ENCODE data around the gene DNAJC10. TPM values are rescaled to one million over a fixed set of nuclear protein-coding genes. Genes with fewer than 3 reads are reported as not detected.
A peak's percentile ranks its signal among the peaks of the same experiment; 100 is the strongest.
"Not testable (repeated sequence)": the region's sequence is repeated elsewhere in the genome, so short reads cannot be mapped to it uniquely, and the experiment has no call there.

The DNAJC10 gene
- polyA plus RNA-seq, 4 donors: 137 to 176 (median 159) TPM

GRCh38 chr2:182724656-182725055 is 8.6 kb downstream of the DNAJC10 start:
- no peak for DNase-seq (ENCODE audit: low read depth in 4 of 4, low spot score in 2 of 4)

GRCh38 chr2:182726473-182726872 is 10.4 kb downstream of the DNAJC10 start:
- DNase-seq (ENCODE audit: low read depth in 4 of 4, low spot score in 2 of 4): no peak

- DNase-seq (ENCODE audit: low read depth in 4 of 4, low spot score in 2 of 4): no peak
Measured at GRCh38 chr2:182728014-182728413, 12.0 kb downstream of the DNAJC10 start.

- no peak for DNase-seq (ENCODE audit: low read depth in 4 of 4, low spot score in 2 of 4)
Measured at GRCh38 chr2:182729710-182730339, 13.8 kb downstream of the DNAJC10 start.

- no peak for DNase-seq (ENCODE audit: low read depth in 4 of 4, low spot score in 2 of 4)
Measured at GRCh38 chr2:182730486-182730885, 14.4 kb downstream of the DNAJC10 start.

- DNase-seq (ENCODE audit: low read depth in 4 of 4, low spot score in 2 of 4): no peak
Measured at GRCh38 chr2:182732736-182733135, 16.7 kb downstream of the DNAJC10 start.

- no peak for DNase-seq (ENCODE audit: low read depth in 4 of 4, low spot score in 2 of 4)
Measured at GRCh38 chr2:182733572-182733971, 17.5 kb downstream of the DNAJC10 start.

- not testable (repeated sequence) for DNase-seq (ENCODE audit: low read depth in 4 of 4, low spot score in 2 of 4)
Measured at GRCh38 chr2:182736856-182737255, 20.8 kb downstream of the DNAJC10 start.

GRCh38 chr2:182740701-182741100 is 24.6 kb downstream of the DNAJC10 start:
- no peak for DNase-seq (ENCODE audit: low read depth in 4 of 4, low spot score in 2 of 4)

GRCh38 chr2:182741620-182742019 is 25.6 kb downstream of the DNAJC10 start:
- DNase-seq (ENCODE audit: low read depth in 4 of 4, low spot score in 2 of 4): no peak

- DNase-seq (ENCODE audit: low read depth in 4 of 4, low spot score in 2 of 4): no peak
Measured at GRCh38 chr2:182744490-182744889, 28.4 kb downstream of the DNAJC10 start.

GRCh38 chr2:182745061-182745460 is 29.0 kb downstream of the DNAJC10 start:
- no peak for DNase-seq (ENCODE audit: low read depth in 4 of 4, low spot score in 2 of 4)

GRCh38 chr2:182745894-182746293 is 29.8 kb downstream of the DNAJC10 start:
- DNase-seq (ENCODE audit: low read depth in 4 of 4, low spot score in 2 of 4): not testable (repeated sequence)

GRCh38 chr2:182754231-182754630 is 38.2 kb downstream of the DNAJC10 start:
- DNase-seq (ENCODE audit: low read depth in 4 of 4, low spot score in 2 of 4): no peak

- DNase-seq (ENCODE audit: low read depth in 4 of 4, low spot score in 2 of 4): no peak
Measured at GRCh38 chr2:182758379-182758778, 42.3 kb downstream of the DNAJC10 start.

GRCh38 chr2:182761903-182762302 is 45.8 kb downstream of the DNAJC10 start:
- no peak for DNase-seq (ENCODE audit: low read depth in 4 of 4, low spot score in 2 of 4)

GRCh38 chr2:182763311-182763912 is 47.4 kb downstream of the DNAJC10 start:
- no peak for DNase-seq (ENCODE audit: low read depth in 4 of 4, low spot score in 2 of 4)

- no peak for DNase-seq (ENCODE audit: low read depth in 4 of 4, low spot score in 2 of 4)
Measured at GRCh38 chr2:182766626-182767025, 50.6 kb downstream of the DNAJC10 start.

- peak in 1 of 4 donors; percentile 8 for DNase-seq (ENCODE audit: low read depth in 4 of 4, low spot score in 2 of 4)
Measured at GRCh38 chr2:182767578-182767977, 51.5 kb downstream of the DNAJC10 start.

GRCh38 chr2:182768950-182769349 is 52.9 kb downstream of the DNAJC10 start:
- not testable (repeated sequence) for DNase-seq (ENCODE audit: low read depth in 4 of 4, low spot score in 2 of 4)

- no peak for DNase-seq (ENCODE audit: low read depth in 4 of 4, low spot score in 2 of 4)
Measured at GRCh38 chr2:182779323-182779722, 63.3 kb downstream of the DNAJC10 start.

- DNase-seq (ENCODE audit: low read depth in 4 of 4, low spot score in 2 of 4): not testable (repeated sequence)
Measured at GRCh38 chr2:182781099-182781498, 65.0 kb downstream of the DNAJC10 start.

Measured in left renal cortex interstitium (tissue), 4 donors.